Measurements from ENCODE around the gene MIER2.
"Not testable (repeated sequence)": the region's sequence is repeated elsewhere in the genome, so short reads cannot be mapped to it uniquely, and the experiment has no call there.

MIER2 gene

DNA sequence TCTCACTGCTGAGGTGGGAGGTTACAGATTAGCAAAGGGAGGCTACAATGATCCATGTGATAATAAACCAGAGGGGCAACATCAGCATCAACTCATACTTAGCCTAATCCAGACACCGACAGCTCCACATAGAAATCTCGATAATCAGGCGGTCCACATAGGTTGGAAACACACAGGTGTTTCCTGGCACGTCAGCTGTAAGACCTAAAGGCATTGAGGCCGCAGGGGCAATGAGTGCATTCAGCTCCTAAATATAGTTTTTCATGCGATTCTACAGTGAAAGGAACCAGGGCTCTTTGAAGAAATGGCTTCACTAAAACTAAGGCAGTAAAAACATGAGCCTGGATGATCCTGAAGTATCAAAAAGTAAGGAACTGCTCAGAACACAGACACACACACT is 72.7 kb downstream of the MIER2 start:
- no peak for TF ChIP-seq EZH2 (IDR thresholded peaks at IDR 0.05; ENCODE audit: borderline replicate concordance, low read depth, low read length, severe bottlenecking)
- TF ChIP-seq, protein P1, sequence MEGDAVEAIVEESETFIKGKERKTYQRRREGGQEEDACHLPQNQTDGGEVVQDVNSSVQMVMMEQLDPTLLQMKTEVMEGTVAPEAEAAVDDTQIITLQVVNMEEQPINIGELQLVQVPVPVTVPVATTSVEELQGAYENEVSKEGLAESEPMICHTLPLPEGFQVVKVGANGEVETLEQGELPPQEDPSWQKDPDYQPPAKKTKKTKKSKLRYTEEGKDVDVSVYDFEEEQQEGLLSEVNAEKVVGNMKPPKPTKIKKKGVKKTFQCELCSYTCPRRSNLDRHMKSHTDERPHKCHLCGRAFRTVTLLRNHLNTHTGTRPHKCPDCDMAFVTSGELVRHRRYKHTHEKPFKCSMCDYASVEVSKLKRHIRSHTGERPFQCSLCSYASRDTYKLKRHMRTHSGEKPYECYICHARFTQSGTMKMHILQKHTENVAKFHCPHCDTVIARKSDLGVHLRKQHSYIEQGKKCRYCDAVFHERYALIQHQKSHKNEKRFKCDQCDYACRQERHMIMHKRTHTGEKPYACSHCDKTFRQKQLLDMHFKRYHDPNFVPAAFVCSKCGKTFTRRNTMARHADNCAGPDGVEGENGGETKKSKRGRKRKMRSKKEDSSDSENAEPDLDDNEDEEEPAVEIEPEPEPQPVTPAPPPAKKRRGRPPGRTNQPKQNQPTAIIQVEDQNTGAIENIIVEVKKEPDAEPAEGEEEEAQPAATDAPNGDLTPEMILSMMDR (IDR thresholded peaks at IDR 0.05; ENCODE audit: borderline replicate concordance, extremely low read depth, low read length, poor library complexity, severe bottlenecking), result no peak
- no peak overlapping the region for H3K4me2 ChIP-seq (ENCODE audit: insufficient read depth, low read length)

DNA sequence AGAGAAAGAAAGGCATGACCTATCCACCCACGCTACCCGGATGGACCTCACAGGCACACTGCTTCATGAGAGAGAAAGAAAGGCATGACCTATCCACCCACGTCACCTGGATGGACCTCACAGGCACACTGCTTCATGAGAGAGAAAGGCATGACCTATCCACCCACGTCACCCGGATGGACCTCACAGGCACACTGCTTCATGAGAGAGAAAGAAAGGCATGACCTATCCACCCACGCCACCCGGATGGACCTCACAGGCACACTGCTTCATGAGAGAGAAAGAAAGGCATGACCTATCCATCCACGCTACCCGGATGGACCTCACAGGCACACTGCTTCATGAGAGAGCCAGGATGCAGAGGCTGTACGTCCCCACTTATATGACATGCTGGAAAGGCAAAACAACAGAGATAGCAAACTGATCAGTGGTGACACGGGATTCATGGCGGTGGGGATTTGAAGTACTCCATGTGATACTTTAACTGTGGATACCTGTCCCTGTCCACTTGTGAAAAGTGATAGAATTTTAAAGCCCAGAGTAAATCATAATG is 73.8 kb downstream of the MIER2 start:
- H3K79me2 ChIP-seq (ENCODE audit: insufficient read depth, low read length); ATAC-seq (ENCODE audit: insufficient read depth, low read depth); H3K9me3 ChIP-seq (ENCODE audit: insufficient read depth, low read length, severe bottlenecking); H3K27me3 ChIP-seq (ENCODE audit: insufficient read depth, low read length, poor library complexity); H4K20me1 ChIP-seq (ENCODE audit: insufficient read depth, low read length); H3K36me3 ChIP-seq (ENCODE audit: insufficient read depth, low read length); H3K4me1 ChIP-seq (ENCODE audit: insufficient read depth, low read length); H3K4me2 ChIP-seq (ENCODE audit: insufficient read depth, low read length); H2AFZ ChIP-seq (ENCODE audit: low read depth, low read length); H3K4me3 ChIP-seq (ENCODE audit: low read depth in 1 of 2, low read length in 2 of 2); DNase-seq; H3K27ac ChIP-seq (ENCODE audit: low read length); H3K9ac ChIP-seq (ENCODE audit: low read depth, low read length): not testable (repeated sequence)

More for the DNA sequence above, 72.7 kb downstream of the MIER2 start:
- no peak for DNase-seq
- Histone ChIP-seq H3K9ac (ENCODE audit: low read depth, low read length) (no peak overlapping the region), H3K27ac (ENCODE audit: low read length) (no peak overlapping the region), H3K4me1 (ENCODE audit: insufficient read depth, low read length) (no peaks in the 10 kb centered on the region), H3K4me3 (ENCODE audit: low read depth in 1 of 2, low read length in 2 of 2) (no peak overlapping the region), H3K36me3 (ENCODE audit: insufficient read depth, low read length) (no peaks in the 10 kb centered on the region), H2AFZ (ENCODE audit: low read depth, low read length) (no peak overlapping the region), H4K20me1 (ENCODE audit: insufficient read depth, low read length) (no peaks in the 10 kb centered on the region), H3K79me2 (ENCODE audit: insufficient read depth, low read length) (no peaks in the 10 kb centered on the region), H3K9me3 (ENCODE audit: insufficient read depth, low read length, severe bottlenecking) (no peaks in the 10 kb centered on the region), H3K27me3 (ENCODE audit: insufficient read depth, low read length, poor library complexity) (no peaks in the 10 kb centered on the region)
- ATAC-seq (ENCODE audit: insufficient read depth, low read depth), result no peak

DNA sequence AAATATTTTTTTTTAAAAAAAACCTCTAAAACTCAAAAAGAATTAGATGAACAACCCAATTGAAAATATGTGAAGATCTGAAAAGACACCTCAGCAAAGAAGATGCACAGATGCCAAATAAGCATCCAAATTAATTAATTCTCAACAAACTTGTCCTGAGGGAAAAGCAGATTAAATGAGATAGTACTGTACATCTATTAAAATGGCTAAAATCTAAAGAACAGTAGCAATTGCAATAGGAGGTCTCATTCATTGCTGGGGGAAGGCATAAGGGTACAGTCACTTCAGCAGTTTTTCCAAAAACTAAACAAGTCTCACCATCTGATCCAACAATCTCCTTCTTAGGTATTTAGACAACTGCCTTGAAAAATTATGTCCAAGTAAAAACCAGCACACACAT is 75.4 kb downstream of the MIER2 start:
- Histone ChIP-seq H3K4me3 (ENCODE audit: low read depth in 1 of 2, low read length in 2 of 2) (no peak overlapping the region), H3K9ac (ENCODE audit: low read depth, low read length) (no peak overlapping the region), H3K79me2 (ENCODE audit: insufficient read depth, low read length) (no peaks in the 10 kb centered on the region), H3K36me3 (ENCODE audit: insufficient read depth, low read length) (no peaks in the 10 kb centered on the region), H3K4me2 (ENCODE audit: insufficient read depth, low read length) (no peak overlapping the region), H4K20me1 (ENCODE audit: insufficient read depth, low read length) (no peaks in the 10 kb centered on the region), H2AFZ (ENCODE audit: low read depth, low read length) (no peak overlapping the region), H3K27ac (ENCODE audit: low read length) (no peak overlapping the region), H3K9me3 (ENCODE audit: insufficient read depth, low read length, severe bottlenecking) (no peaks in the 10 kb centered on the region), H3K27me3 (ENCODE audit: insufficient read depth, low read length, poor library complexity) (peaks cover 4% of the 10 kb centered on the region), H3K4me1 (ENCODE audit: insufficient read depth, low read length) (no peaks in the 10 kb centered on the region)
- TF ChIP-seq, protein P1 (IDR thresholded peaks at IDR 0.05; ENCODE audit: borderline replicate concordance, extremely low read depth, low read length, poor library complexity, severe bottlenecking), result no peak
- TF ChIP-seq EZH2 (IDR thresholded peaks at IDR 0.05; ENCODE audit: borderline replicate concordance, low read depth, low read length, severe bottlenecking), result no peak
- no peak for DNase-seq
- ATAC-seq (ENCODE audit: insufficient read depth, low read depth), result no peak

DNA sequence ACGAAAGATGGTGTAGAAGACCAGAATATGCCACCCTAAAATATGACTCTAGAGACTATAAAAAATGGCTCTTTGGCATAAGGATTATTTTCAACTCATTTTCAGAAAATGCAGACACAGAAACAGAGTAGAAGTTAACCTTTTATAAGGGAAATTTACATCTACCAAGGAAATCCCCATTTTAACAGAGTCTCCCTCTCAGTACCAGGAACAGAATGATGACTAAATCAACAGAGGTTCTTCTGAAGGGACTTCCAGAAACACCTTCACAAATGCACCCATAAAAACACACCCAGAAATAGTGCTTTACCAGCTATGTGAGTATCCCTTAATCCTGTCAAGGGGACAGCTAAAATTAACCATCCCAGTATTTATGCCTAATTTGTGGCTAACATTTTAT is 82.5 kb downstream of the MIER2 start:
- Histone ChIP-seq H3K36me3 (ENCODE audit: insufficient read depth, low read length) (no peaks in the 10 kb centered on the region), H2AFZ (ENCODE audit: low read depth, low read length) (no peak overlapping the region), H3K9me3 (ENCODE audit: insufficient read depth, low read length, severe bottlenecking) (no peaks in the 10 kb centered on the region), H3K4me3 (ENCODE audit: low read depth in 1 of 2, low read length in 2 of 2) (no peak overlapping the region), H3K27ac (ENCODE audit: low read length) (no peak overlapping the region), H3K79me2 (ENCODE audit: insufficient read depth, low read length) (no peaks in the 10 kb centered on the region), H3K9ac (ENCODE audit: low read depth, low read length) (no peak overlapping the region), H4K20me1 (ENCODE audit: insufficient read depth, low read length) (no peaks in the 10 kb centered on the region), H3K27me3 (ENCODE audit: insufficient read depth, low read length, poor library complexity) (peaks cover 4% of the 10 kb centered on the region), H3K4me2 (ENCODE audit: insufficient read depth, low read length) (no peak overlapping the region), H3K4me1 (ENCODE audit: insufficient read depth, low read length) (no peaks in the 10 kb centered on the region)
- ATAC-seq (ENCODE audit: insufficient read depth, low read depth), result no peak
- DNase-seq, result no peak
- TF ChIP-seq, protein P1 (IDR thresholded peaks at IDR 0.05; ENCODE audit: borderline replicate concordance, extremely low read depth, low read length, poor library complexity, severe bottlenecking), result no peak
- no peak for TF ChIP-seq EZH2 (IDR thresholded peaks at IDR 0.05; ENCODE audit: borderline replicate concordance, low read depth, low read length, severe bottlenecking)

DNA sequence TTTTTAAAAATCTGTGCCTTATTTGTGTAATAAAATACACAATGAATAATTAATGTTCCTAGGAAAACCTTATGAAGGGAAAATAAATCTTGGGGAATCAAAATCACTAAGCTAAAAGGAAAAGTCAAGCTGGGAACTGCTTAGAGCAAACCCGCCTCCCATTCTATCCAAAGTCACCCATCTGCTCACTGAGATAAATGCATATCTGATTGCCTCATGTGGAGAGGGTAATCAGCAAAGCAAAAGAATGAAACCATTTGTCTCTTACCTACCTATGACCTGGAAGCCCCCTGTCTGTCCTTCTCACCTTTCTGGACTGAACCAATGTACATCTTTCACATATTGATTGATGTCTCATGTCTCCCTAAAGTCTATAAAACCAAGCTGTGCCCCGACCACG is 87.8 kb downstream of the MIER2 start:
- ATAC-seq (ENCODE audit: insufficient read depth, low read depth); H3K4me1 ChIP-seq (ENCODE audit: insufficient read depth, low read length); H3K9me3 ChIP-seq (ENCODE audit: insufficient read depth, low read length, severe bottlenecking); H3K4me3 ChIP-seq (ENCODE audit: low read depth in 1 of 2, low read length in 2 of 2); H2AFZ ChIP-seq (ENCODE audit: low read depth, low read length); H3K79me2 ChIP-seq (ENCODE audit: insufficient read depth, low read length); H3K4me2 ChIP-seq (ENCODE audit: insufficient read depth, low read length); H3K27me3 ChIP-seq (ENCODE audit: insufficient read depth, low read length, poor library complexity); H3K9ac ChIP-seq (ENCODE audit: low read depth, low read length); H3K36me3 ChIP-seq (ENCODE audit: insufficient read depth, low read length); DNase-seq; H4K20me1 ChIP-seq (ENCODE audit: insufficient read depth, low read length); H3K27ac ChIP-seq (ENCODE audit: low read length): not testable (repeated sequence)
